K562 (cell line): Measurements from ENCODE around the gene MZB1. TPM values are rescaled to one million over a fixed set of nuclear protein-coding genes. Genes with fewer than 3 reads are reported as not detected.

Source experiments
- ATAC-seq: fragments of 200-7000 bp; cut with Tn5 transposase; 3 replicates; pipeline ENCODE4 v1.9.1; 2020; ENCODE audit warnings: moderate library complexity
- BruUV-seq: library from RNA; stranded (reverse); fragments of 400-500 nt; replicated peaks from 2 replicates; lab custom pipeline; 2021; lab: Mats Ljungman, UMichigan
- CTCF ChIA-PET: fragments of 300-600 bp; formaldehyde crosslinking; extraction: SDS; loops from one replicate; lab custom pipeline; 2021; ENCODE audit warnings: low intra/inter-chr PET ratio; lab: Yijun Ruan, JAX
- POLR2A ChIA-PET: fragments of 300-600, 350-650 bp; sonication (Branson Sonifier 250); formaldehyde crosslinking; extraction: SDS; loops from one replicate; lab custom pipeline; 2021; ENCODE audit warnings: antibody characterized with exemption, inconsistent platforms; lab: Yijun Ruan, JAX
- DNase-seq, 4 experiments: peaks; one replicate each; pipeline versions ENCODE4 v3.0.0 to v3.0.0-alpha.2; 2011 to 2018; ENCODE audit warnings: low spot score in 3 of 4, mixed read lengths in 3 of 4; ENCODE audit errors: extremely low read depth in 1 of 4
- FAIRE-seq: peaks from 2 replicates; lab custom pipeline; 2011; peaks lifted over from hg19 to GRCh38; lab: Jason Lieb, UNC
- H2AFZ ChIP-seq: 2 replicates; pipeline ENCODE4 v1.6.0; 2011; ENCODE audit warnings: low read depth, low read length, control low read depth, inconsistent platforms
- H3K27ac ChIP-seq: fragments of 200-600 bp; 3 replicates; pipeline ENCODE4 v1.8.0; 2011; ENCODE audit warnings: low read depth, mild to moderate bottlenecking, control low read depth, inconsistent platforms, low read length, moderate library complexity, mixed read lengths; ENCODE audit errors: extremely low read depth
- H3K27me3 ChIP-seq, 2 experiments: fragments of 300-600 bp in 1 of 2; 2 replicates in 1 of 2; 3 replicates in 1 of 2; pipeline versions ENCODE4 v1.6.0 to v1.8.0; 2011; ENCODE audit warnings: inconsistent platforms in 2 of 2, low read length in 2 of 2, mild to moderate bottlenecking in 1 of 2, mixed read lengths in 1 of 2, moderate library complexity in 1 of 2; ENCODE audit not compliant: control insufficient read depth in 2 of 2, insufficient read depth in 2 of 2
- H3K36me3 ChIP-seq: fragments of 300-600 bp; 3 replicates; pipeline ENCODE4 v1.8.0; 2011; ENCODE audit warnings: mild to moderate bottlenecking, low read length, inconsistent platforms; ENCODE audit not compliant: control insufficient read depth, insufficient read depth
- H3K4me1 ChIP-seq, 2 experiments: fragments of 200-600 bp in 1 of 2; replicated peaks in 1 of 2; 2 replicates in 1 of 2; 3 replicates in 1 of 2; pipeline versions ENCODE4 v1.5.1 to v1.8.0; 2011; ENCODE audit warnings: inconsistent platforms in 2 of 2, low read length in 2 of 2, mild to moderate bottlenecking in 1 of 2, mixed read lengths in 1 of 2, moderate library complexity in 1 of 2; ENCODE audit not compliant: control insufficient read depth in 2 of 2, insufficient read depth in 2 of 2
- H3K4me2 ChIP-seq: 2 replicates; pipeline ENCODE4 v1.6.1; 2011; ENCODE audit warnings: low read length, control low read depth, inconsistent platforms, mixed read lengths; ENCODE audit not compliant: insufficient read depth
- H3K4me3 ChIP-seq: fragments of 200-600 bp; sonication (generic), shearing (Covaris generic); 2 replicates; pipeline ENCODE4 v1.5.1; 2016; ENCODE audit warnings: control low read depth, inconsistent platforms
- H3K79me2 ChIP-seq: fragments of 200-600 bp; 3 replicates; pipeline ENCODE4 v1.8.0; 2011; ENCODE audit warnings: low read length, inconsistent platforms; ENCODE audit not compliant: control insufficient read depth, insufficient read depth
- H3K9ac ChIP-seq, 2 experiments: 2 replicates each; pipeline versions ENCODE4 v1.6.0 to v1.6.1; 2011; ENCODE audit warnings: low read depth in 2 of 2, low read length in 2 of 2, control low read depth in 1 of 2, inconsistent platforms in 1 of 2, mild to moderate bottlenecking in 1 of 2, mixed read lengths in 1 of 2; ENCODE audit not compliant: insufficient read depth in 1 of 2
- H3K9me1 ChIP-seq: one replicate; pipeline ENCODE4 v1.6.0; 2011; ENCODE audit warnings: inconsistent platforms, mild to moderate bottlenecking, low read length, moderate library complexity; ENCODE audit not compliant: control insufficient read depth, insufficient read depth
- H3K9me3 ChIP-seq: replicated peaks from 2 replicates; pipeline ENCODE4 v1.5.1; 2011; ENCODE audit warnings: low read depth, low read length, inconsistent platforms; ENCODE audit not compliant: control insufficient read depth, insufficient read depth
- H4K20me1 ChIP-seq: replicated peaks from 2 replicates; pipeline ENCODE4 v1.6.1; 2011; ENCODE audit warnings: low read length, inconsistent platforms, mixed read lengths; ENCODE audit not compliant: control insufficient read depth, insufficient read depth
- CHD2 ChIP-seq: IDR thresholded peaks from 2 replicates; pipeline ENCODE4 v1.6.1; 2011; ENCODE audit warnings: low read depth, low read length
- CREB1 ChIP-seq, 2 experiments: sonication (generic) in 1 of 2; formaldehyde crosslinking in 1 of 2; IDR thresholded peaks; 2 replicates each; pipeline versions ENCODE4 v1.6.1 to v1.8.0; 2012 to 2022; ENCODE audit warnings: inconsistent platforms in 1 of 2, mild to moderate bottlenecking in 1 of 2, missing genetic modification reagents in 1 of 2, moderate library complexity in 1 of 2
- MITF ChIP-seq: IDR thresholded peaks from 2 replicates; pipeline ENCODE4 v1.6.1; 2014; ENCODE audit warnings: antibody characterized with exemption
- NFE2 ChIP-seq: IDR thresholded peaks from 2 replicates; pipeline ENCODE4 v1.6.1; 2014; ENCODE audit warnings: antibody characterized with exemption, low read depth
- NUFIP1 ChIP-seq: fragments of 450-650 bp; IDR thresholded peaks from 2 replicates; pipeline ENCODE4 v1.6.1; 2018; ENCODE audit not compliant: partially characterized antibody
- PHB2 ChIP-seq: fragments of 450-650 bp; IDR thresholded peaks from 2 replicates; pipeline ENCODE4 v1.6.1; 2017; ENCODE audit warnings: low read depth
- PHF8 ChIP-seq: fragments of 200-600 bp; sonication (generic); IDR thresholded peaks from 2 replicates; pipeline ENCODE4 v1.6.1; 2012; ENCODE audit warnings: mixed run types, mild to moderate bottlenecking, inconsistent platforms, low read length, moderate library complexity, borderline replicate concordance
- SIN3A ChIP-seq, 2 experiments: fragments of 150-350 bp in 1 of 2; IDR thresholded peaks; 2 replicates each; pipeline ENCODE4 v1.6.1; 2011 to 2016; ENCODE audit warnings: borderline replicate concordance in 2 of 2, low read depth in 2 of 2, low read length in 2 of 2, mild to moderate bottlenecking in 2 of 2, moderate library complexity in 2 of 2; ENCODE audit not compliant: control insufficient read depth in 1 of 2
- TEAD1 ChIP-seq, 2 experiments: fragments of 450-650 bp in 1 of 2; sonication (generic) in 1 of 2; formaldehyde crosslinking; IDR thresholded peaks; 2 replicates each; pipeline versions ENCODE4 v1.4.0 to v1.8.0; 2020 to 2022; ENCODE audit warnings: mild to moderate bottlenecking in 2 of 2, missing genetic modification reagents in 1 of 2
- WGBS: fragments of 100-300 bp; shearing (Covaris generic); methylation state at CpG from one replicate; pipeline ENCODE4 v1.1.6; 2016; ENCODE audit warnings: low coverage, mixed read lengths; ENCODE audit not compliant: insufficient coverage; ENCODE audit errors: missing lambda C conversion rate; 5-methylcytosine and 5-hydroxymethylcytosine counted together
- in situ Hi-C: fragments of 300-500 bp; cut with MboI; formaldehyde crosslinking; loops from 4 replicates; pipeline ENCODE4 v1.15.0; 2018; ENCODE audit warnings: inconsistent platforms, mixed read lengths
- intact Hi-C: fragments of 100-400 bp; cut with micrococcal nuclease; formaldehyde crosslinking; loops from 2 replicates; pipeline ENCODE4 v1.14.2; 2022
- polyA plus RNA-seq, 8 experiments: library from polyadenylated mRNA; depleted of rRNA in 4 of 8; stranded (reverse) in 5 of 8; unstranded in 3 of 8; fragments of >200 nt; fragmentation: Nextera tagmentation in 2 of 8; fragmentation: Illumina TruSeq in 1 of 8; extraction: Ambion mirVana in 2 of 8; extraction: Trizol in 1 of 8; gene quantifications; 2 replicates each; pipeline versions ENCODE4 v1.2.1 to v1.2.3, GENCODE V29; 2011 to 2014; ENCODE audit warnings: inconsistent platforms in 1 of 8, missing spikeins in 1 of 8
- total RNA-seq, 7 experiments: library from RNA; depleted of rRNA in 6 of 7; stranded (reverse); fragments of >200 nt in 6 of 7; fragmentation: Illumina TruSeq in 2 of 7; extraction: Trizol in 2 of 7; gene quantifications; 2 replicates each; pipeline versions ENCODE4 v1.2.1 to v1.2.3, GENCODE V29; 2011 to 2021; ENCODE audit warnings: low replicate concordance in 1 of 7
- TF ChIP-seq, protein P1 (sequence below): fragments of 250-450 bp; sonication (Bioruptor Pico); IDR thresholded peaks from 2 replicates; pipeline ENCODE4 v1.8.0; 2021; ENCODE audit warnings: borderline replicate concordance, mild to moderate bottlenecking, moderate library complexity; ENCODE audit not compliant: poor library complexity, severe bottlenecking

MZB1 gene
- total and polyA plus RNA-seq, 9 of the 15 experiments (the other 6 are each of a cell fraction or from before 2014, with no cell fraction given): 0.13 to 0.31 TPM; not detected in 7

GRCh38 chr5:139413153-139413552, 23.4 kb upstream of the MZB1 start:
- Histone ChIP-seq H3K4me3 (no peak overlapping the region), H3K9ac (no peak overlapping the region), H3K4me2 (no peak overlapping the region), H3K79me2 (no peaks in the 10 kb centered on the region), H3K9me1 (no peaks in the 10 kb centered on the region), H2AFZ (no peak overlapping the region), H4K20me1 (no peaks in the 10 kb centered on the region), H3K4me1 (peaks cover 4 to 13% of the 10 kb centered on the region in 2 experiments), H3K36me3 (no peaks in the 10 kb centered on the region), H3K27me3 (no peaks in the 10 kb centered on the region), H3K27ac (no peak overlapping the region), H3K9me3 (no peaks in the 10 kb centered on the region)
- 82% methylated on average over 3 of the region's 6 CpGs for WGBS
- intact Hi-C loops: no loop called here
- in situ Hi-C loops: loop anchor here (10.0 kb wide), 1 partner anchor 352 kb away; no protein-coding TSS in a partner anchor
- ATAC-seq (no peak), DNase-seq (no peak), FAIRE-seq (no peak)
- no peak for TF ChIP-seq CHD2
- no peak for TF ChIP-seq NFE2
- TF ChIP-seq SIN3A (IDR thresholded peaks at IDR 0.05; ENCODE audit: borderline replicate concordance in 2 of 2, control insufficient read depth in 1 of 2, low read depth in 2 of 2, low read length in 2 of 2): no peak
- TF ChIP-seq CREB1 (IDR thresholded peaks at IDR 0.05): no peak
- no peak for TF ChIP-seq CREB1 (CRISPR knock-in tag; IDR thresholded peaks at IDR 0.05)
- TF ChIP-seq TEAD1 (CRISPR knock-in tag; IDR thresholded peaks at IDR 0.05): no peak
- no peak for TF ChIP-seq NUFIP1
- no peak for TF ChIP-seq MITF
- TF ChIP-seq PHF8: no peak
- TF ChIP-seq, protein P1, sequence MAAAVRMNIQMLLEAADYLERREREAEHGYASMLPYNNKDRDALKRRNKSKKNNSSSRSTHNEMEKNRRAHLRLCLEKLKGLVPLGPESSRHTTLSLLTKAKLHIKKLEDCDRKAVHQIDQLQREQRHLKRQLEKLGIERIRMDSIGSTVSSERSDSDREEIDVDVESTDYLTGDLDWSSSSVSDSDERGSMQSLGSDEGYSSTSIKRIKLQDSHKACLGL: no peak
- TF ChIP-seq PHB2: no peak
- ChIA-PET CTCF (no interaction called here), POLR2A (no interaction called here)
- no TSS peak for BruUV-seq
